ENCODE measurements around the gene PIK3C2G. TPM values are rescaled to one million over a fixed set of nuclear protein-coding genes. Genes with fewer than 3 reads are reported as not detected.

PIK3C2G gene
- total and polyA plus RNA-seq, 8 donors: 0.29 to 191 (median 48.7) TPM

- no peak for TF ChIP-seq POLR2A (IDR thresholded peaks at IDR 0.05)
- TF ChIP-seq, protein P1, sequence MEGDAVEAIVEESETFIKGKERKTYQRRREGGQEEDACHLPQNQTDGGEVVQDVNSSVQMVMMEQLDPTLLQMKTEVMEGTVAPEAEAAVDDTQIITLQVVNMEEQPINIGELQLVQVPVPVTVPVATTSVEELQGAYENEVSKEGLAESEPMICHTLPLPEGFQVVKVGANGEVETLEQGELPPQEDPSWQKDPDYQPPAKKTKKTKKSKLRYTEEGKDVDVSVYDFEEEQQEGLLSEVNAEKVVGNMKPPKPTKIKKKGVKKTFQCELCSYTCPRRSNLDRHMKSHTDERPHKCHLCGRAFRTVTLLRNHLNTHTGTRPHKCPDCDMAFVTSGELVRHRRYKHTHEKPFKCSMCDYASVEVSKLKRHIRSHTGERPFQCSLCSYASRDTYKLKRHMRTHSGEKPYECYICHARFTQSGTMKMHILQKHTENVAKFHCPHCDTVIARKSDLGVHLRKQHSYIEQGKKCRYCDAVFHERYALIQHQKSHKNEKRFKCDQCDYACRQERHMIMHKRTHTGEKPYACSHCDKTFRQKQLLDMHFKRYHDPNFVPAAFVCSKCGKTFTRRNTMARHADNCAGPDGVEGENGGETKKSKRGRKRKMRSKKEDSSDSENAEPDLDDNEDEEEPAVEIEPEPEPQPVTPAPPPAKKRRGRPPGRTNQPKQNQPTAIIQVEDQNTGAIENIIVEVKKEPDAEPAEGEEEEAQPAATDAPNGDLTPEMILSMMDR (IDR thresholded peaks at IDR 0.05): no peak
- no peak for TF ChIP-seq POLR2AphosphoS5 (IDR thresholded peaks at IDR 0.05)
- TF ChIP-seq EP300 (IDR thresholded peaks at IDR 0.05): no peak
- WGBS, 5 donors: 65 to 86% (median 73%) methylated on average over 2 of the region's 2 CpGs
- no peak for DNase-seq
- Histone ChIP-seq H3K9me3 (peaks cover 0 to 3% (median 0%) of the 10 kb centered on the region in 4 donors), H3K4me3 (no peak overlapping the region), H3K4me1 (no peaks in the 10 kb centered on the region), H3K27me3 (no peaks in the 10 kb centered on the region), H3K27ac (no peak overlapping the region), H3K36me3 (no peaks in the 10 kb centered on the region)
- intact Hi-C loops (cut with DNase I; ENCODE audit: low total_unique reads): no loop called here
Observed at GRCh38 chr12:18556161-18556560, 294.8 kb downstream of the PIK3C2G start.

DNA sequence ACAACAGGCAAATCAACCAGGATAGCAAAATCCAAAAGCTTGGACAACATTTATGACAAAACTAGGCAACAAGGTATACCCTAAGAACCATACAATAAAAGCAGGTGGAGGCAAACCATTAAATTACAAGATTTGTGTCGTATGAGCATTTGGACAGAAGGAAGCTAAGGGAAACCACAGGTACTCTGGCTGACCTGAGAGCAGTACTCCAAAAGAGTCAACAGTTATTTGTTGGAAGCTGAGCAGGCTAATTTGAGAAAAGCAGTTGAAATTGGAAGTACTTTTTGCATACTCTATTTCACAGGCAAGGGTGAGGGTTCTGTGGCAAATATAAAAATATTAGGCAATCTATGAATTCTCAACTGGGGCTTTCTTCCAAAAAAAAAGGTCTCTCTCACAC lies 297.9 kb downstream of the PIK3C2G start:
- Histone ChIP-seq H3K9me3 (peaks cover 0 to 3% (median 0%) of the 10 kb centered on the region in 4 donors), H3K4me3 (no peak overlapping the region), H3K27ac (no peak overlapping the region), H3K4me1 (no peaks in the 10 kb centered on the region), H3K27me3 (no peaks in the 10 kb centered on the region), H3K36me3 (peaks cover 0 to 5% (median 2%) of the 10 kb centered on the region in 4 donors)
- TF ChIP-seq, protein P1 (IDR thresholded peaks at IDR 0.05): no peak
- no peak for TF ChIP-seq POLR2AphosphoS5 (IDR thresholded peaks at IDR 0.05)
- TF ChIP-seq POLR2A (IDR thresholded peaks at IDR 0.05): no peak
- TF ChIP-seq EP300 (IDR thresholded peaks at IDR 0.05): no peak
- no peak for DNase-seq
- intact Hi-C loops (cut with DNase I; ENCODE audit: low total_unique reads): no loop called here
- 82 to 91% (median 83%) methylated on average over 1 of the region's 1 CpG for WGBS, 5 donors

GRCh38 chr12:18562531-18562930 lies 301.2 kb downstream of the PIK3C2G start:
- DNase-seq: no peak
- no peaks in the 10 kb centered on the region for H3K27me3 ChIP-seq
- peaks cover 0 to under 1% (median 0%) of the 10 kb centered on the region in 4 donors for H3K9me3 ChIP-seq
- H3K36me3 ChIP-seq: peaks cover 0 to 22% (median 7%) of the 10 kb centered on the region in 4 donors
- TF ChIP-seq, protein P1 (IDR thresholded peaks at IDR 0.05): no peak
- no peak for TF ChIP-seq POLR2A (IDR thresholded peaks at IDR 0.05)
- TF ChIP-seq POLR2AphosphoS5 (IDR thresholded peaks at IDR 0.05): no peak
- no peak for TF ChIP-seq EP300 (IDR thresholded peaks at IDR 0.05)
- H3K27ac ChIP-seq: peak overlapping the region in 1 of 5 donors; percentile 14
- WGBS, 5 donors: 57 to 71% (median 66%) methylated on average over 4 of the region's 4 CpGs
- no peaks in the 10 kb centered on the region for H3K4me1 ChIP-seq
- intact Hi-C loops (cut with DNase I; ENCODE audit: low total_unique reads): no loop called here
- H3K4me3 ChIP-seq: no peak overlapping the region

GRCh38 chr12:18564306-18564705 lies 303.0 kb downstream of the PIK3C2G start:
- H3K36me3 ChIP-seq: peaks cover 0 to 38% (median 16%) of the 10 kb centered on the region in 4 donors
- TF ChIP-seq EP300 (IDR thresholded peaks at IDR 0.05) (no peak), POLR2AphosphoS5 (IDR thresholded peaks at IDR 0.05) (no peak), POLR2A (IDR thresholded peaks at IDR 0.05) (no peak)
- TF ChIP-seq, protein P1 (IDR thresholded peaks at IDR 0.05): no peak
- intact Hi-C loops (cut with DNase I; ENCODE audit: low total_unique reads): no loop called here
- WGBS, 5 donors: 57 to 76% (median 64%) methylated on average over 1 of the region's 1 CpG
- H3K4me1 ChIP-seq: no peaks in the 10 kb centered on the region
- no peak for DNase-seq
- no peaks in the 10 kb centered on the region for H3K9me3 ChIP-seq
- no peaks in the 10 kb centered on the region for H3K27me3 ChIP-seq
- no peak overlapping the region for H3K27ac ChIP-seq
- H3K4me3 ChIP-seq: no peak overlapping the region

All from stomach (tissue), 9 donors.